ENCODE data around the gene EFNA4. TPM values are rescaled to one million over a fixed set of nuclear protein-coding genes. Genes with fewer than 3 reads are reported as not detected.

The EFNA4 gene
- total and polyA plus RNA-seq, 2 of the 4 experiments (the other 2 are of a cell fraction), result 3.8 to 11.8 TPM

DNA sequence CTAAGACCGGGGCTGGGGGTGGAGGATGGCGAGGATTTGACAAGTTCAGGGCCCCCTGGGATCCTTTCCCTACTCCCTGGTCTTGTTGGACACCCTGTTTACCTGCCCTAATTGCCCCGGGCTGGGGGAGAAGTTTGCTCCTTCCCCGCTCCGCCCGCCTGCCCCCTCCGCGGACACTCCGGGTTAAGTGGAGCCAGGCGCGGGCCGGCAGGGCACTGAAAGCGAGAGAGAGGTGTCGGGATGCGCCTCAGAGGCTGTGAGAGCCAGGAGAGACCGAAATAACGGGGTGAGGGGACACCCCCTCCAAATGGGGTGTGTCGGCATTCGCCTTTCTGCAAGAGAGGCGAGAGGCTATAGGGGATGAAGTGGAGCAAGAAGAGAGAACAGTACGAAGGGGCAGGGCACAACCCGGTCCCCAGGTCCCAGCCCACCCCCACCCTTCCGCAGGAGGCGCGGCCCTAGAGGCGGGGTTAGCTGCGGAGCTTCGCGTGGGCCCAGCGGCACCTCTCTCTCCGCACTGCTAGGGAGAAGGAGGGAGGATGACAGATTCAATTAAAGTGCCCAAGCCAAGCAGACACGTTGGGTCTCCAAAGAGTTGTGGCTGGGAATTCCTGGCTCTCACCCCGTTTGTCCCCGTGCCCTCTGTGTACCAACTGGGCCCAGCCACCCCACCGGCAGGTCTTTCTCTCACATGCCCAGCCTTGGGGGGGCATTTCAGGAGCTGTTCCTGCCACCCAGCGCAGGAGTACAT is 18.9 kb downstream of the EFNA4 start:
- no peaks in the 10 kb centered on the region for H3K9me3 ChIP-seq (ENCODE audit: control insufficient read depth, insufficient read depth, low read length)
- no peaks in the 10 kb centered on the region for H3K36me3 ChIP-seq (ENCODE audit: control insufficient read depth, insufficient read depth, low read length)
- BruUV-seq (replicated peaks), result no TSS peak
- H2AK5ac ChIP-seq (ENCODE audit: low read depth, low read length), result no peak overlapping the region
- H3K4me1 ChIP-seq (ENCODE audit: control insufficient read depth, insufficient read depth, low read length), result peaks cover 11% of the 10 kb centered on the region; the same call in 1 of the 2 replicates
- H3K23ac ChIP-seq (ENCODE audit: low read depth, low read length), result no peak overlapping the region
- H4K91ac ChIP-seq (ENCODE audit: insufficient read depth, low read depth, low read length), result no peak overlapping the region
- H4K20me1 ChIP-seq (ENCODE audit: insufficient read depth, low read length), result peaks cover 11% of the 10 kb centered on the region
- no peak overlapping the region for H4K5ac ChIP-seq (ENCODE audit: low read depth, low read length)
- no peak overlapping the region for H3K4ac ChIP-seq (ENCODE audit: low read depth, low read length)
- intact Hi-C loops (cut with micrococcal nuclease), result loop anchor here (10.0 kb wide), 1 partner anchor 608 kb away; no protein-coding TSS in a partner anchor
- H3K9ac ChIP-seq (ENCODE audit: low read depth, low read length), result no peak overlapping the region
- no peak overlapping the region for H2BK15ac ChIP-seq (ENCODE audit: low read depth, low read length)
- H2AK9ac ChIP-seq (replicated peaks; ENCODE audit: low read depth, low read length, poor library complexity), result peak overlapping the region; percentile 33
- TF ChIP-seq RAD21 (IDR thresholded peaks at IDR 0.05; ENCODE audit: low read length) (no peak), CHD1 (IDR thresholded peaks at IDR 0.05; ENCODE audit: low read depth, low read length) (no peak), MAZ (IDR thresholded peaks at IDR 0.05; ENCODE audit: borderline replicate concordance, low read depth, low read length) (no peak), FOS (IDR thresholded peaks at IDR 0.05; ENCODE audit: low read depth, low read length) (no peak), NFE2L2 (IDR thresholded peaks at IDR 0.05; ENCODE audit: low read depth, low read length) (no peak), SMC3 (IDR thresholded peaks at IDR 0.05; ENCODE audit: low read depth, low read length) (no peak), RFX5 (IDR thresholded peaks at IDR 0.05; ENCODE audit: low read depth, low read length) (no peak), CTCF (conservative IDR thresholded peaks at IDR 0.05; ENCODE audit: low read depth, low read length) (no peak), ELK1 (IDR thresholded peaks at IDR 0.05; ENCODE audit: borderline replicate concordance, low read depth, low read length) (no peak), USF2 (IDR thresholded peaks at IDR 0.05; ENCODE audit: low read depth, low read length) (no peak), BHLHE40 (IDR thresholded peaks at IDR 0.05; ENCODE audit: low read depth, low read length) (no peak)
- POLR2A ChIA-PET (ENCODE audit: unreplicated experiment), result no interaction called here
- no peak for DNase-seq
- H3K56ac ChIP-seq (ENCODE audit: extremely low read depth, insufficient read depth, low read length), result no peak overlapping the region
- no peaks in the 10 kb centered on the region; a peak in 1 of 4 replicates for H3K79me1 ChIP-seq (ENCODE audit: low read depth in 1 of 2, low read length in 2 of 2)
- H3K27ac ChIP-seq (ENCODE audit: insufficient read depth, low read length), result no peak overlapping the region
- peak overlapping the region; percentile 45 for H2AFZ ChIP-seq (replicated peaks; ENCODE audit: low read length, poor library complexity)
- no peak for ATAC-seq (ENCODE audit: low read depth)
- H3K27me3 ChIP-seq (ENCODE audit: control insufficient read depth, insufficient read depth, low read length), result peaks cover 61% of the 10 kb centered on the region
- H3K4me3 ChIP-seq (ENCODE audit: insufficient read depth, low read depth, low read length), result no peak overlapping the region
- H2BK120ac ChIP-seq (ENCODE audit: low read depth, low read length), result no peak overlapping the region
- 16% methylated on average over 5 of the region's 36 CpGs; no CpG with 5 or more reads in 1 of the 2 experiments for WGBS, 2 experiments (ENCODE audit: extremely low coverage in 2 of 2, insufficient read length in 1 of 2)
- no peak overlapping the region for H3K14ac ChIP-seq (replicated peaks; ENCODE audit: low read depth, low read length)
- H3K9me1 ChIP-seq (ENCODE audit: insufficient read depth, low read length), result peaks cover 8% of the 10 kb centered on the region
- dilution Hi-C loops (cut with HindIII; ENCODE audit: low sequenced_read_pairs, unreplicated experiment), result no loop called here
- CTCF ChIA-PET, result no interaction called here
- H3K18ac ChIP-seq (ENCODE audit: low read depth, low read length), result no peak overlapping the region
- no peak overlapping the region for H3K4me2 ChIP-seq (ENCODE audit: low read depth, low read length)
- H2BK5ac ChIP-seq (ENCODE audit: low read depth, low read length, poor library complexity, severe bottlenecking), result no peak overlapping the region
- H4K8ac ChIP-seq (ENCODE audit: low read depth in 2 of 2, low read length in 2 of 2), result no peak overlapping the region
- H2BK20ac ChIP-seq (ENCODE audit: low read depth, low read length), result no peak overlapping the region
- in situ Hi-C loops (cut with MboI; ENCODE audit: low sequenced_read_pairs), result no loop called here
